ENCODE measurements around the gene NUP62CL. TPM values are rescaled to one million over a fixed set of nuclear protein-coding genes. Genes with fewer than 3 reads are reported as not detected.

NUP62CL gene
- total and polyA plus RNA-seq, 7 experiments from 2014 or later: 0.57 to 2.1 (median 1.2) TPM

Other genes with a start within 250 kb of the NUP62CL start
- gene MORC4, start 206.2 kb downstream of the NUP62CL start, total RNA-seq: 10 to 100 TPM in 2 of 5 experiments, 1 to 10 TPM in 3; 5.9 to 12.7 (median 8.2) TPM
- 1 to 10 TPM; 8.3 to 9.4 TPM for gene MORC4, start 206.2 kb downstream of the NUP62CL start, polyA plus RNA-seq
- gene RBM41, start 87.6 kb downstream of the NUP62CL start, total RNA-seq: 10 to 100 TPM; 11.5 to 31.3 (median 16.6) TPM
- 10 to 100 TPM; 12.0 to 23.5 TPM for gene RBM41, start 87.6 kb downstream of the NUP62CL start, polyA plus RNA-seq
- not detected for gene DNAAF6, start 178 bp upstream of the NUP62CL start, total RNA-seq
- not detected for gene DNAAF6, start 178 bp upstream of the NUP62CL start, polyA plus RNA-seq
- 1 to 10 TPM in 1 of 5 experiments, under 1 TPM in 2, not detected in 2; 0.05 to 2.5 (median 0.29) TPM for gene FRMPD3, start 243.2 kb upstream of the NUP62CL start, total RNA-seq
- not detected for gene FRMPD3, start 243.2 kb upstream of the NUP62CL start, polyA plus RNA-seq